NCI-H1092 treated with DMSO at 0.1 percent for 48 hours (cell line): ENCODE results near the gene ADO.

Experiments
- DNase-seq: peaks from one replicate; lab custom pipeline; 2025; lab: John Stamatoyannopoulos, UW

Gene ADO

GRCh38 chr10:62794306-62794705 is 10.2 kb upstream of the ADO start:
- DNase-seq, result no peak

DNA sequence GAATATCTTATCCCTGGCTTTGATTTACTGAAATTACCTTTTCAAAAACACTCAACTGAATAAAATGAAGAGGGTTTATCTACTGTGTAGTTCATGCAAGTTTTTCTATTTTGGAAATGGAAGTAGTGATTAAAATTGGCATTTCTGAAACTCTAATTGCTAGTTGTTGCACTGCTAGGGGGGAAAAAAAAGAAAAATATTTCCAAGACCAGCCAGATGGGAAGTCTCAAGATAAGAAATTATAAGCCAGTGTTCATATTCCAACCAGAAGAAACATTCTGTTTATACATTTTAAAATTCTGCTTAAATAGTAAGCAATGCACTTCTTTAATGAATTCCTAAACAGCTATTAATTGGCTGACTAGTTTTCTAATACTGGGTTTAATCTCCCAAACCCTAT is 9.4 kb upstream of the ADO start:
- DNase-seq, result no peak

- DNase-seq, result no peak
These were observed 8.8 kb upstream of the ADO start for GRCh38 chr10:62795762-62796161.

DNA sequence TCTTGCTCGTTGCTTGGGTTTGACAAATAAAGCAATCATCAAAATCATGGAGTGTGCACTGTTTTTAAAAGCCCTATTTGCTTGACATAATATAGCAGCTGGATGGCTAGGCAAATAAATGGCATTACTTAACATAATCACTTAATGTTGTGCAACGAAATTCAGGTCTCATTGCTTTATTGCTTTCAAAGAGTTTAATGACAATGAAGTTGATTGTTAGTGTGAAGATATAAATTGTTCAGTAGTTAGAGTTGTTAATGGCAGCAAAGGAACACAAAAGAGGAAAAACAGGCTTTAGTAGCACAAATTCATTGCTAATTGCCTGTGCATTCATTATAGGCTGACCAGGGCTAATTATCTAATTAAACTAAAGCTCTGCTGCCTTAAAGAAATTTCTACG is 7.6 kb upstream of the ADO start:
- DNase-seq, result no peak

GRCh38 chr10:62801871-62802270 is 2.6 kb upstream of the ADO start:
- DNase-seq, result no peak

DNA sequence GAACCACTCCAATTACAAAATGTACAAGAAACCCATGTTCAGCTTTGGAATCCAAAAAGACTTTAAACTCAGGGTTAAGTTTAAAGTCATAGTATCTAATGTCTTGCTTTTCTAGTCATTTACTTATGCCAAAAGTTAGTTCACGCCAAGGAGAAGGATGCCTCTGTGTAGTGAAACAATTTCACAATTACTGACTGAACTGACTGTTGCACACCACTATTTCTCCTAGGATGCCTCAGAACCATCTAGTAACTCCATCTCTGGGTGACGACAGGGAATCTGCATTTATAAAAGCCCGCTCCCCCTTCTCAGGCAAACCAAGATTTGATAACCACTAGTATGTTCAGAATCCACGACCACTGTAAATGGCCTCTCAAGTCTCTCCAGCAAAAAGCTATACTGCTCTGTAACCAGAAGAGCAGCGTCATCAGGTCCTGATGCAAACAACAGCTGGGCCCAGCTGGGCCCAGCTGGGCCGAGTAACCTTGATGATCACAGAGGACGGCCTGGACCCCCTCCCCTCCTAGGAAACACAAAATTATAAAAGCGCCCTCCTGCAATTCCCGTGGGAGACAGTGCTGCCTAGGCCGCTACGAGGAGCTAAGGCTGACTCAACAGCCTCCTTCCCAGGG is 680 bp upstream of the ADO start:
- no peak for DNase-seq

- peak; percentile 43 for DNase-seq
These were observed 945 bp downstream of the ADO start for GRCh38 chr10:62805231-62806099.

- DNase-seq, result no peak
These were observed 1.7 kb downstream of the ADO start for GRCh38 chr10:62806251-62806650.

DNA sequence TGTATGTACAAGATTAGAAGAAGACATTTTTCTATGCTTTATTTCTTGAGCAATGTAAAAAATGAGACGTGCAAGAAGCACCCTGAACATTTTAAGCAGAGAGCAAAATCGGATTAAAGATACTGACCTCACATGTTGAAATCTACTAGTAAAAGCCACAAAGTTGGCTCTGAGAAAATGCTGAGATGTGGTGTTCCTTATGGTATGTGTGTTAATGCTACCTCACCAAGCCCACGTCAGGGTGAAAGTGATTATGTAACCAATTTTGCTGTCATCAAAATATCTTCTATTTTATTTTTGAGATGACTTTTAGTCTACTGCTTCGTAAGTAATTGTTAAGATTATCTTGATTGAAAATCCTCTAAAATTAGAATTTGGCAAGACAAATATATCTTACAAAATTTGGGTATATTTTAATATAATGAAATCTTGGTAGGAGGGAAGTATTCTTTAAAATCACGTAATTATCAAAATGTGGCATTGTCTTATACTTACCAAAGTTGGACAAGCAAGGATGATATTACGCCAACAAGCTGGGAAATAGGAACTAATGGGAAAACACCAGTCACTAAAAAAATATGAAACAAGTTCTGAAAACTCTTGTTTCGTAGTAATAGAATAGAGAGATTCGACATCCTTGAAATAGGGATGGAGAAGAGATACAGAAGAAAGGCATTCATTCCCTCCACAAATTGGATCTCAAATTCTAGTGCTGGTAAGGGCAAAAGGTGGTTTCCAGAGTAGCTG is 5.8 kb downstream of the ADO start:
- no peak for DNase-seq

DNA sequence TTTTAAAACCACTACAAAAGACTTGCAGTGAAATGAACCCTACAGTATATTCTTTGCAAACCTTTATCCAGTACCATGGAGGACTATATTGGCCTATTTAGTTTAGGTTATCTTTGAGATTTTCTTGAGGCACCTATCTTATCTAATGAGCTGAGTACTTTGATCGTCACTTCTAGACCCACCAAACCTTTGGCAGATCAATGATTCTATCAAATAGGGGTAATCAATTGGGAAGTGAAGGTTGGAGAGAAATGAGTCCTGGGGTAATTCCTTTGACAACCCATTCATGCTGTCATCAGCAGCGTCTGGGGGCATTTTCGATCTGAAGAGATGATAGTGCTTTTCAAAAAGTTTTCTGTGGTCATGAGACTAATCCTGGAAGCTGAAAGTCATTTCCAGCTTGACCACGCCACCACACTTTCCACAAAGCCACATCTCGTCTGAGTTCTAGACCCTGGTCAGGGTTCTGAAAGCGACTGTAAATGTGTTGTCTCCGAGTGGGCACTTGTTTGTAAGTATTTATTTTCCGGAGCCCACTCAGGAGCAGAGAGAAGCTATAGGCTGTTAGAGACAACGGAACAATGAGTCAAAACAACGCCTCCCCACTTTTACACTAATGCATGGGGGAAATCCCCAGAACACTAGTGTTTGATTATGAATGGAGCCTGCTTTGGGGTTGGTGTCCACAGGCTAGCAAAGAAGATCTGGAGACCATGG is 6.8 kb downstream of the ADO start:
- no peak for DNase-seq

- no peak for DNase-seq
These were observed 8.3 kb downstream of the ADO start for GRCh38 chr10:62812672-62813439.

DNA sequence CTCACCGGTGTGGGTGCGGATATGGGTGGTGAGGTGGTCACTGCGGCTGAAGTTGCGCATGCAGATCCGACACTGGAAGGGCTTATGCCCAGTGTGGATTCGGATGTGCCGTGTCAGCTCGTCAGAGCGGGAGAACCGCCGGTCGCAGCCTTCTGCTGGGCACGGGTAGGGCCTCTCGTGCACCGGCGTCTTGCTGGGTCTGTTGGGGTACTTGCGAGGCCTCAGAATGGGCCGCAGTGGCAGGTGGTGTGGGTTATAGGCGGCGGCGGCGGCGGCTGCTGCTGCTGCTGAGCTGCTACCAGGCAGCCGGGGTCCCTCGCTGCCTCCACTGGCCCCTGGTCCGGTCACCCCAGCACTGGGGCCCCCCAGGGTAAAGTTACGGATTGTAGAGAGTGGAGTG is 8.9 kb downstream of the ADO start:
- no peak for DNase-seq

DNA sequence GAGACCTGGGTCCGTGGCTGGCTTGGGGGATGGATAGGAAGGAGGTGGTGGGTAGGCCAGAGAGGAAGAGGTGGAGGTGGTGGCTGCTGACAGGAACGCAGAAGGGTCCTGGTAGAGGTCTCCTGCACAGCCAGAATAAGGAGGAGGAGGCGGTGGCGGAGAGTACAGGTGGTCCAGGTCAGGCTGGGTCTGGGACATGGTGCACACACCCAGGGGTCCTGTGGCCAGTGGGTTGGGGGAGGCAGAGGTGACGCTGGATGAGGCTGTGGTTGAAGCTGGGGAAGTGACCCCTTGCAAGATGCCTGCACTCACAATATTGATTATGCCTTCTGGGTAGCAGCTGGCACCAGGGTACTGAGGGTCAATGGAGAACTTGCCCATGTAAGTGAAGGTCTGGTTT is 9.5 kb downstream of the ADO start:
- DNase-seq, result no peak

- no peak for DNase-seq
These were observed 10.3 kb downstream of the ADO start for GRCh38 chr10:62814756-62815380.

- no peak for DNase-seq
These were observed 11.0 kb downstream of the ADO start for GRCh38 chr10:62815381-62816075.

DNA sequence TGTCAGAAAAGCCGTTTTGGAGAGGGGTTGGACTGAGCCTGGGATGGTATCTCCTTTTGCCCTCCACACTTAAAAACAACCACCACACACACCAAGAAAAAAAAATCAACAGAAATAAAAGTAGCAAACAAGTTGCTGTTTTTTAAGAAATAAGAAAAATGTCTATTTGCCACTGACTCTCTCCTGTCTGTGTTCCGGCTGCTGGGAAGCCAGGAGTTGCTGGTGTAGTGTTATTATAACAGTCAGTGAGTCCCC is 11.5 kb downstream of the ADO start:
- no peak for DNase-seq

GRCh38 chr10:62816331-62817120 is 12.0 kb downstream of the ADO start, which contains the start of gene EGR2:
TSS of gene EGR2 (minus strand) at chr10:62816366. CDS start at chr10:62816029, 337 bp downstream.
- peak; percentile 51 for DNase-seq

GRCh38 chr10:62817121-62817765 is 12.7 kb downstream of the ADO start:
- no peak for DNase-seq

- DNase-seq, result peak; percentile 5
These were observed 13.4 kb downstream of the ADO start for GRCh38 chr10:62817766-62818425.
